Measurements from ENCODE around the gene ZNF718.
A peak's percentile ranks its signal among the peaks of the same experiment; 100 is the strongest.
"Not testable (repeated sequence)": the region's sequence is repeated elsewhere in the genome, so short reads cannot be mapped to it uniquely, and the experiment has no call there.

ZNF718 gene

DNA sequence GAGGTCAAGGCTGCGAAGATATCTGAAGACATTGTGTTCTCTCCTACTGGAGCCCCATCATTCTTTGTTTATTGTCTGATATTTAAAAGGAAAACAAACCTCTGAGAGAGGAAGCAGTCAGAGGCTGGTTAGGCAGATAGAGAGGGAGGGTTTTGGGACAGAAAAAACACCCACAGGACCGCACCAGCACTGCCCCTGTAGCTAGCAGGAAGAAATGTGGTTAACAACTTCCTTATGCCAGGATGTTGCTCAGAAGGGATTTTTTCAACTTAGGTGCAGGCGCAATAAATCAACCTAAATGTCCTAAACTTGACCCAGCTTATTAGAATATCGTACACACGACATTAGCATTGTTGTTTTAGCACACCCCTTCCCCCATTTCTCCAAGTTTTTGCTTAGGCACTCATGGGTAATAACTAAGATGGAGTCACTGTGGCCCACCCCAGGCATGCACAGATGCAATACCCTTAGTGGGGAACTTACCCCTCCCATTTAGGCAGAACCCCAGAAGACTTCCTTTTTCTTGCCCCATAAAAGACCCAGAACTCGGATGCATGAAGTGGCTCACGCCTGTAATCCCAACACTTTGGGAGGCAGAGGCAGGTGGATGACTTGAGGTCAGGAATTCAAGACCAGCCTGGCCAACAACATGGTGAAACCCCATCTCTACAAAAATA lies 2.8 kb upstream of the ZNF718 start:
- Mint-ChIP-seq H3K9me3 (no peaks in the 10 kb centered on the region), H3K36me3 (ENCODE audit: insufficient read depth) (peaks cover 31% of the 10 kb centered on the region), H3K27ac (peak overlapping the region; percentile 89 to 90), H3K4me3 (peak overlapping the region; percentile 74), H3K4me1 (ENCODE audit: low read depth in 2 of 2) (peaks cover 32 to 39% of the 10 kb centered on the region in 2 donors), H3K27me3 (no peaks in the 10 kb centered on the region)
- DNase-seq (peak; percentile 31 to 41 (median 33)), ATAC-seq (replicated peaks) (peak; percentile 58)

DNA sequence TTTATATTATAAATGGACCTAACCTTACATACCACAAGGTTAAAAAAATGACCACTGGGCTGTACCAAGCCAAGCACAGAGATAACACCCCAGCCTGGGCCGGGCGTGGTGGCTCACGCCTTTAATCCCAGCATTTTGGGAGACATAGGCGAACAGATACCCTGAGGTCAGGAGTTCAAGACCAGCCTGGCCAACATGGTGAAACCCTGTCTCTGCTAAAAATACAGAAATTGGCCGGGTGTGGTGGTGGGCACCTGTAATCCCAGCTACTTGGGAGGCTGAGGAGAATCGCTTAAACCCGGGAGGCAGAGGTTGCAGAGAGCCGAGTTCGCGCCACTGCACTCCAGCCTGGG lies 403 bp upstream of the ZNF718 start:
- H3K9me3 Mint-ChIP-seq; H3K27me3 Mint-ChIP-seq; ATAC-seq (replicated peaks); DNase-seq: not testable (repeated sequence)
- H3K4me3 Mint-ChIP-seq: peak overlapping the region; percentile 98 to 100
- peaks cover 33% of the 10 kb centered on the region for H3K36me3 Mint-ChIP-seq (ENCODE audit: insufficient read depth)
- peak overlapping the region in 1 of 2 donors; percentile 99 for H3K27ac Mint-ChIP-seq
- H3K4me1 Mint-ChIP-seq (ENCODE audit: low read depth in 2 of 2): peaks cover 32 to 34% of the 10 kb centered on the region in 2 donors

DNA sequence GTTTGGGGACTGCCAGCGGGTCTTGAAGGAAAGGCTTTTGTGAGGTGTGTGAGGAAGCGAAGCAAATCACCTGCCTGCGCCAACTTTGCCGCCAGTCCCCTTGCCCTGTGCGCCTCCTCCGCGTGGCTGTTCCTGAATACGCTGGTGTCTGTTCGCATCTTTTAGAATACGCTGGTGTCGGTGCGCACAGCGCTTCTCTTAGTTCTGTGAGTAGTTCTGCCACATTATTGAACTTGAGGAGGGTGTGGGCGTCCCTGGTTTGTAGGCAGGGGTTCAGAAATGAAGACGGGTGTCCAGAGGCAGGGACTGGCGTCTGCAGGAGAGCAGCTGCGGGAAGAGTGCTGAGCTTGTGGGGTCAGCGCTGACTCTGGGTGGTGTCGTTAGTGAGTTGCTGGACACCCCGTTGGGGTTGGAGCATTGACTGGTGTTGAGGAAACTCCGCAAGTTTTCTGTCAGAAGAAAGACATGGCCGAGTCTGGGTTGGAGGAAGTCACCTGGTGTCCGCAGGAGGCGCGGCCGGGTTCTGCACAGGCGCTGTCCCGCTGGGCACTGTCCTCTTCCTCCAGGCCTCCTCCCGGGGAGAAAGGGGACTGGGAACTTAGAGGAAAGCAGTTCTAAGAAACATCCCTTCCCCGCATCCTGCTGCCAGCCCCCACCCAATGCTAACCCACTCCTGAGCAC lies 930 bp downstream of the ZNF718 start:
- Mint-ChIP-seq H3K4me3 (peak overlapping the region; percentile 98 to 100), H3K27ac (peak overlapping the region; percentile 94 to 99), H3K9me3 (no peaks in the 10 kb centered on the region), H3K4me1 (ENCODE audit: low read depth in 2 of 2) (peaks cover 32 to 34% of the 10 kb centered on the region in 2 donors), H3K27me3 (no peaks in the 10 kb centered on the region), H3K36me3 (ENCODE audit: insufficient read depth) (peaks cover 29% of the 10 kb centered on the region)
- peak in 1 of 3 experiments; percentile 32 for DNase-seq
- ATAC-seq (replicated peaks): peak; percentile 5

DNA sequence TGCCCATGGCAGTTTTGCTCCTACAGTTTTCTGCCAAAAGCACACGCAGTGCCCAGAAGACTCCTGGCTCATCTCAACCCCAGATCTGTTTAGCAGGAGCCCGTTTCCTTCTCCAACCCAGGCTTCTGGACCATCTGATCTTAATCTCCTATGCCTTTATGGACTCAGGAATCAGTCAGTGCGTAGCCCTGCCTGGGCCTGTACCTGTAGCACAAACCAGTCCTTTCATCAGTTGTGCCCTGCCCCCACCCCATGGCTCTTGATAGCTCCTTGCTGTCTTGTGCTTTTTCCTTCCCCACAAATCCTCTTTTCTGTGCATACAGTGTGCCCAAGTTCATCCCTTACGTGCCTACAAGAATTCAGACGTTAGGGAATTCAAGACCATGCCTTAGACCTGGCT lies 1.5 kb downstream of the ZNF718 start:
- H3K36me3 Mint-ChIP-seq (ENCODE audit: insufficient read depth): peaks cover 29% of the 10 kb centered on the region
- H3K4me1 Mint-ChIP-seq (ENCODE audit: low read depth in 2 of 2): peaks cover 28 to 30% of the 10 kb centered on the region in 2 donors
- no peak for ATAC-seq (replicated peaks)

DNA sequence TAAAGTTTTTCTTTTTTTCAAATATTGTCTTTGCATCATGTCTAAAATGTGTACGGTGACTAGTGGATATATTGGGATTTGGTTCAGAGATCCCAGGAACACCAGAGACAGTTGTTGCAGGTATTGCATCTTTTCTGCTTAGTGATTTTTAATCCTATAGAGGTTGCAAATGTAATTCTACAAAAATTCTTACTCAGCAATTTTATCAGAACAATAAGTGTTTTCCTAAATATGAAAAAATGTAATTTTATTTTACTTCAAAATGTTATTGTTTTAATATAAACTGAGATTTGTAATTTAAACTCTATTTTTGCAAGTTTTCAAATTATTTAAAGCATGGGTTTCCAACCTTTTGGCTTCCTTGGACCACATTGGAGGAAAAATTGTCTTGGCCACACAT lies 8.2 kb downstream of the ZNF718 start:
- Mint-ChIP-seq H3K27ac (no peak overlapping the region), H3K4me3 (no peak overlapping the region), H3K9me3 (no peaks in the 10 kb centered on the region), H3K4me1 (ENCODE audit: low read depth in 2 of 2) (peaks cover 9 to 11% of the 10 kb centered on the region in 2 donors), H3K36me3 (ENCODE audit: insufficient read depth) (peaks cover 40% of the 10 kb centered on the region), H3K27me3 (no peaks in the 10 kb centered on the region)
- DNase-seq (no peak), ATAC-seq (replicated peaks) (no peak)

More for the DNA sequence above, 1.5 kb downstream of the ZNF718 start:
- H3K4me3 Mint-ChIP-seq: peak overlapping the region; percentile 98 to 100
- no peak for DNase-seq
- H3K27ac Mint-ChIP-seq: peak overlapping the region; percentile 94 to 99
- no peaks in the 10 kb centered on the region for H3K9me3 Mint-ChIP-seq
- H3K27me3 Mint-ChIP-seq: no peaks in the 10 kb centered on the region

DNA sequence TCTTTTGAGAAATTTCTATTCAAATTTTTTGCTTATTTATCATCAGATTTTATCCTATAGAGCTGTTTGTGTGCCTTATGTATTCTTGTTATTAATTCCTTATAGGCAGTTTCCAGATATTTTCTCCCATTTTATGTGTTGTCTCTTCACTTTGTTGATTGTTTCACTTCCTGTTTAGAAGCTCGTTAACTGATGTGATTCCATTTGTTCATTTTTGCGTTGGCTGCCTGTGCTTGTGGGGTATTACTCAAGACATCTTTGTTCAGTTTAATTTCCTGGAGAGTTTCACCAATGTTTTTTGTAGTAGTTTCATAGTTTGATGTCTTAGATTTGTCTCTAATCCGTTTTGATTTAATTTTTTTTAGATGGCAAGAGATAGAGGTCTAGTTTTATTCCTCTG lies 14.6 kb downstream of the ZNF718 start:
- Mint-ChIP-seq H3K36me3 (ENCODE audit: insufficient read depth) (peaks cover 55% of the 10 kb centered on the region), H3K9me3 (peaks cover 5 to 14% of the 10 kb centered on the region in 2 donors), H3K27me3 (no peaks in the 10 kb centered on the region), H3K4me3 (peak overlapping the region in 1 of 2 donors; percentile 11), H3K4me1 (ENCODE audit: low read depth in 2 of 2) (peaks cover 20 to 23% of the 10 kb centered on the region in 2 donors), H3K27ac (no peak overlapping the region)
- ATAC-seq (replicated peaks): no peak
- DNase-seq: no peak

DNA sequence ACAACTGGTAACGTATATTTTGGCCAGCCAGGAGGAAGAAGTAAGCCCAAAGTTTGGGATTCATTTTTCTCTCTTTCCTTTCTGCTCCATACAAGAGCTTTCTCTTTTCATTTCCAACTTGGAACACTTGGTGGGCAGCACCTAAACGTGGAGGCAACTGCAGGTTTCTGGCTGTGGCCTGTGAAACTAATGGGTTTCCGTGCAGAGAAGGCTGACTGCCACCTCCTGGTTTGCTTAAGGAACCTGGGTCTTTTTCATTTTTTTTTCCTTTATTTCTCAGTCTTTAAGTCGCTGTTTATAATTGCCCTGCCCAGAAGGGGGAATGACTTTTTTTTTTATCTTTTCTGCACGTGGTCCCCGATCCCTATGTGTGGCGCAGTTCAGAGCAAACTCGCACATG lies 15.4 kb downstream of the ZNF718 start:
- Mint-ChIP-seq H3K9me3 (peaks cover 7 to 14% of the 10 kb centered on the region in 2 donors), H3K27ac (peak overlapping the region in 1 of 2 donors; percentile 70)

DNA sequence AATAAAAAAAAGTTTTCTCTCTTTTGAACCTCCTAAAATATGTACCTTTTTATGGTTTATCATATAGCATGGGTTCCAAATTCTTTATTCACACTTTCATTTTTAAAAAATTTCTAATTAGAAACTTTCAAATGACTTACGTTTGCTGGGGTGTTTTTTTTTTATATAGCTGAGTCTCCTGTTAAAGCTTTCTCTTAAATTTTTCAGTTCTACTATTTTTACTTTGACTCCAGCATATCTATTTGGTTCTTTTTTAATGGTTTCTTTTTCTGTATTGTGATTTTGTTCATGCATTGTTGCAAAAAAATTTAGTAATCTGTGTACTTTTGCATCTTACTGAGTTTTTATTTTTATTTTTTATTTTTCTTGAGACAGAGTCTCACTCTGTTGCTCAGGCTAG lies 22.3 kb downstream of the ZNF718 start:
- ATAC-seq (replicated peaks) (no peak), DNase-seq (no peak)
- H3K36me3 Mint-ChIP-seq (ENCODE audit: insufficient read depth): no peaks in the 10 kb centered on the region
- H3K4me3 Mint-ChIP-seq: no peak overlapping the region
- H3K9me3 Mint-ChIP-seq: peaks cover 0 to 3% of the 10 kb centered on the region in 2 donors
- peaks cover 0 to 4% of the 10 kb centered on the region in 2 donors for H3K4me1 Mint-ChIP-seq (ENCODE audit: low read depth in 2 of 2)
- H3K27me3 Mint-ChIP-seq: no peaks in the 10 kb centered on the region
- no peak overlapping the region for H3K27ac Mint-ChIP-seq

More for the DNA sequence above, 15.4 kb downstream of the ZNF718 start:
- ATAC-seq (replicated peaks) (no peak), DNase-seq (no peak)
- peaks cover 20 to 23% of the 10 kb centered on the region in 2 donors for H3K4me1 Mint-ChIP-seq (ENCODE audit: low read depth in 2 of 2)
- H3K27me3 Mint-ChIP-seq: no peaks in the 10 kb centered on the region
- no peak overlapping the region for H3K4me3 Mint-ChIP-seq
- H3K36me3 Mint-ChIP-seq (ENCODE audit: insufficient read depth): peaks cover 48% of the 10 kb centered on the region

DNA sequence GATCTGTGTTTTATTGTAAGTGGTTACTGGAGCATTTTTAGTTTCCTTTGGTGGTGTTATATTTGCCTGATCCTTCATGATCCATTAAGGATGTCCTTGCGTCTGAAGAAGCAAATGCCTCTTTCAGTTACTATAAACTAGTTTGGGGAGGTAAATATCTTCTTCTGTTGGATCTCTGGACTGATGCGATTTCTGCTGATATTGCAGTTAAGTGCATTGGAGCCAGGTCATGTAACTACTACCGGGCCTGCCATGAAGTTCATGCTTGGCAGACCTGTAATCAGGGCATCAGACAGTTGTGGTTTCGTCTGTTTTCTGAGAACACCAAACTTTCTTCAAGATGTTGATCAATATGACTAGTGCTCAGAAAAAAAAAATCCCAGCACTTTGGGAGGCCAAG lies 22.9 kb downstream of the ZNF718 start:
- DNase-seq: no peak
- Mint-ChIP-seq H3K9me3 (peaks cover 0 to 3% of the 10 kb centered on the region in 2 donors), H3K4me1 (ENCODE audit: low read depth in 2 of 2) (peaks cover 0 to 4% of the 10 kb centered on the region in 2 donors), H3K36me3 (ENCODE audit: insufficient read depth) (no peaks in the 10 kb centered on the region), H3K27me3 (no peaks in the 10 kb centered on the region), H3K27ac (no peak overlapping the region), H3K4me3 (no peak overlapping the region)
- no peak for ATAC-seq (replicated peaks)

DNA sequence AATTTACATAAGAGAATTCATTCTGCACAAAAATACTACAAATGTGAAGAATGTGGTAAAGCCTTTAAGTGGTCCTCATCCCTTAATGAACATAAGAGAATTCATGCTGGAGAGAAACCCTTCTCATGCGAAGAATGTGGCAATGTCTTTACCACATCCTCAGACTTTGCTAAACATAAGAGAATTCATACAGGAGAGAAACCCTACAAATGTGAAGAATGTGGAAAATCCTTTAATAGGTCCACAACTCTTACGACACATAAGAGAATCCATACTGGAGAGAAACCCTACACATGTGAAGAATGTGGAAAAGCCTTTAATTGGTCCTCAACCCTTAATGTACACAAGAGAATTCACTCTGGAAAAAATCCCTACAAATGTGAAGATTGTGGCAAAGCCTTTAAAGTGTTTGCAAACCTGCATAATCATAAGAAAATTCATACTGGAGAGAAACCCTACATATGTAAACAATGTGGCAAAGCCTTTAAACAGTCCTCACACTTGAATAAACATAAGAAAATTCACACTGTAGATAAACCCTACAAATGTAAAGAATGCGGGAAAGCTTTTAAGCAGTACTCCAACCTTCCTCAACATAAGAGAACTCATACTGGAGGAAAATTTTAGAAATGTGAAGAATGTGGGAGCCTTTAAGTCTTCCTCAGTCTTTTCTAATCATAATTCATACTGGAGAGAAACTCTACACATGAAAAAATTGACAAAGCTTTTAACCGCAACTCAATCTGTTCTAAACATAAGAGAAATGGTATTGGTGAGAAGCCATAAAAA lies 37.4 kb downstream of the ZNF718 start:
- ATAC-seq (replicated peaks) (no peak), DNase-seq (no peak)
- Mint-ChIP-seq H3K9me3 (peaks cover 0 to 2% of the 10 kb centered on the region in 2 donors), H3K27ac (no peak overlapping the region), H3K36me3 (ENCODE audit: insufficient read depth) (peaks cover 6% of the 10 kb centered on the region), H3K4me3 (no peak overlapping the region), H3K4me1 (ENCODE audit: low read depth in 2 of 2) (no peaks in the 10 kb centered on the region), H3K27me3 (no peaks in the 10 kb centered on the region)

DNA sequence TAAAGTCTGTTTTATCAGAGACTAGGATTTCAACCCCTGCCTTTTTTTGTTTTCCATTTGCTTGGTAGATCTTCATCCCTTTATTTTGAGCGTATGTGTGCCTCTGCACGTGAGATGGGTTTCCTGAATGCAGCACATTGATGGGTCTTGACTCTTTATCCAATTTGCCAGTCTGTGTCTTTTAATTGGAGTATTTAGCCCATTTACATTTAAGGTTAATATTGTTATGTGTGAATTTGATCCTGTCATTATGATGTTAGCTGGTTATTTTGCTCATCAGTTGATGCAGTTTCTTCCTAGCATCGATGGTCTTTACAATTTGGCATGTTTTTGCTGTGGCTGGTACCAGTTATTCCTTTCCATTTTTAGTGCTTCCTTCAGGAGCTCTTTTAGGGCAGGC lies 45.3 kb downstream of the ZNF718 start:
- not testable (repeated sequence) for H3K4me3 Mint-ChIP-seq; H3K36me3 Mint-ChIP-seq (ENCODE audit: insufficient read depth); H3K4me1 Mint-ChIP-seq (ENCODE audit: low read depth in 2 of 2); H3K27ac Mint-ChIP-seq; ATAC-seq (replicated peaks); H3K27me3 Mint-ChIP-seq; DNase-seq
- H3K9me3 Mint-ChIP-seq: peaks cover 8 to 13% of the 10 kb centered on the region in 2 donors

DNA sequence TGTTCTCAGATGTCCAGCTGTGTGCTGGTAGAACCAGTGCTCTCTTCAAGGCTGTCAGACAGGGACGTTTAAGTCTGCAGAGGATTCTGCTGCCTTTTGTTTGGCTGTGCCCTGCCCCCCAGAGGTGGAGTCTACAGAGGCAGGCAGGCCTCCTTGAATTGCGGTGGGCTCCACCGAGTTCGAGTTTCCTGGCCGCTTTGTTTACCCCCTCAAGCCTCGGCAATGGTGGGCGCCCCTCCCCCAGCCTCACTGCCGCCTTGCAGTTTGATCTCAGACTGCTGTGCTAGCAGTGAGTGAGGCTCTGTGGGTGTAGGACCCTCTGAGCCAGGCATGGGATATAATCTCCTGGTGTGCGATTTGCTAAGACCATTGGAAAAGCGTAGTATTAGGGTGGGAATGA lies 47.0 kb downstream of the ZNF718 start:
- not testable (repeated sequence) for H3K4me1 Mint-ChIP-seq (ENCODE audit: low read depth in 2 of 2); ATAC-seq (replicated peaks); H3K36me3 Mint-ChIP-seq (ENCODE audit: insufficient read depth); DNase-seq; H3K27me3 Mint-ChIP-seq; H3K27ac Mint-ChIP-seq; H3K4me3 Mint-ChIP-seq
- peaks cover 14 to 18% of the 10 kb centered on the region in 2 donors for H3K9me3 Mint-ChIP-seq

DNA sequence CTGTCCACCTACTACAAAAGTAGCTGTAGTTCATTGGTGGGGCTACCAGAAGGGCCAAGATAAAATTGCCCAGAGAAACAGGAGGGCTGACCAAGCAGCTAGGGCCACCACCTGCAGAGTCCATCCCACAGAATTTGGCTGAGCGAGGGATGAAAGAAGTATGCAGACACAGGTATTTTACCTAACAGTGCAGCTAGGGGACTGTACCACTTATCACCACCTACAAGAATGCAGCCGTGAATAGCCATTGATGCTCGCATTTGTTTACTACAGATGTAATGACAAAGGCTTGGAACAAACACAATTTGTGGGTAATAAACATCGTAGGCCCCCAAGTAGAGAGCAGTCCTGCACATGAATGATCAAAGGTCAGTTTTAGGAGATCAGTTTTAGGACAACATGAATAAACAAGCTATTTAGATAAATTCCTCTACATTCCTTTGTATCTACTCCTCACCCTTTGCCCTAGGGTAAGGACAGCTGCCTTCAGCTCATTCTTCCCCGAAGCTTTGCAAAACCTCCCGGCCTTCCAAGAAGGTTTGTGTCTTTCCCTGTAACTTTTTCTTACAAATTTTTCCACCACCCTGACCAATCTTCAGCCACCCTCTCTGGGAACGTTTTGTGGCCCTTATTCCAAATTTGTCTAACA lies 49.5 kb downstream of the ZNF718 start:
- no peak overlapping the region for H3K4me3 Mint-ChIP-seq
- H3K4me1 Mint-ChIP-seq (ENCODE audit: low read depth in 2 of 2): no peaks in the 10 kb centered on the region
- no peak overlapping the region for H3K27ac Mint-ChIP-seq
- peaks cover 24 to 28% of the 10 kb centered on the region in 2 donors for H3K9me3 Mint-ChIP-seq
- H3K27me3 Mint-ChIP-seq: no peaks in the 10 kb centered on the region
- DNase-seq: no peak
- no peak for ATAC-seq (replicated peaks)
- H3K36me3 Mint-ChIP-seq (ENCODE audit: insufficient read depth): no peaks in the 10 kb centered on the region

All from effector memory CD8-positive, alpha-beta T cell (primary cell).